ENCODE measurements around the gene CDCA7. TPM values are rescaled to one million over a fixed set of nuclear protein-coding genes. Genes with fewer than 3 reads are reported as not detected.

The CDCA7 gene
- total and polyA plus RNA-seq, 2 of the 13 experiments (the other 11 are each of a cell fraction or from before 2014, with no cell fraction given): 46.2 to 57.8 TPM

- intact Hi-C loops (cut with micrococcal nuclease; ENCODE audit: unreplicated experiment) (no loop called here), in situ Hi-C loops (cut with HindIII; ENCODE audit: extremely low pct_ligation_motif_present, low pct_unique_long_range_greater_than_20kb) (no loop called here)
- H3K4me1 ChIP-seq (ENCODE audit: insufficient read depth, low read length): no peaks in the 10 kb centered on the region
- ChIA-PET POLR2A (no interaction called here), CTCF (ENCODE audit: low intra/inter-chr PET ratio, low total read pairs) (no interaction called here)
- H3K4me2 ChIP-seq (ENCODE audit: low read depth, low read length): no peak overlapping the region
- no TSS peak for BruUV-seq (replicated peaks)
- H3K4me3 ChIP-seq (replicated peaks in 1 of 3; ENCODE audit: insufficient read depth in 1 of 3, low read depth in 2 of 3, low read length in 3 of 3): no peak overlapping the region
- peaks cover 3 to 10% of the 10 kb centered on the region in 2 experiments; a peak in 3 of 5 replicates for H3K27me3 ChIP-seq (ENCODE audit: control insufficient read depth in 1 of 2, insufficient read depth in 2 of 2, low read length in 2 of 2)
- no peak for TF ChIP-seq SOX13 (IDR thresholded peaks at IDR 0.05)
- TF ChIP-seq SOX13 (CRISPR knock-in tag; conservative IDR thresholded peaks at IDR 0.05 in 1 of 2, IDR thresholded peaks at IDR 0.05 in 1 of 2): peak in 1 of 2 experiments; percentile 30; a peak in 1 of 4 replicates
- TF ChIP-seq HOXA9 (CRISPR knock-in tag; IDR thresholded peaks at IDR 0.05; ENCODE audit: borderline replicate concordance): no peak
- 0 out of 2 replicates have a peak, but pooled peaks have one; percentile 19 for TF ChIP-seq SOX5 (CRISPR knock-in tag; IDR thresholded peaks at IDR 0.05; ENCODE audit: borderline replicate concordance)
- peak; percentile 49 for TF ChIP-seq CEBPG (CRISPR knock-in tag; IDR thresholded peaks at IDR 0.05)
- 0 out of 2 replicates have a peak, but pooled peaks have one; percentile 38 for TF ChIP-seq GATAD2A (CRISPR knock-in tag; IDR thresholded peaks at IDR 0.05)
- TF ChIP-seq PRPF4 (IDR thresholded peaks at IDR 0.05; ENCODE audit: low read depth, low read length, poor library complexity, severe bottlenecking): no peak
- 0 out of 2 replicates have a peak, but pooled peaks have one; percentile 9 for TF ChIP-seq PBX2 (CRISPR knock-in tag; IDR thresholded peaks at IDR 0.05)
- TF ChIP-seq CEBPB (IDR thresholded peaks at IDR 0.05; ENCODE audit: borderline replicate concordance, low read depth, low read length): peak; percentile 86
- TF ChIP-seq ZNF644 (CRISPR knock-in tag; IDR thresholded peaks at IDR 0.05; ENCODE audit: low read depth): peak; percentile 83
- 0 out of 2 replicates have a peak, but pooled peaks have one; percentile 23 for TF ChIP-seq ARID5B (CRISPR knock-in tag; IDR thresholded peaks at IDR 0.05)
- no peak for TF ChIP-seq TFDP1 (CRISPR knock-in tag; IDR thresholded peaks at IDR 0.05; ENCODE audit: borderline replicate concordance)
- TF ChIP-seq HMG20A (CRISPR knock-in tag; IDR thresholded peaks at IDR 0.05; ENCODE audit: borderline replicate concordance): peak; percentile 25; the same call in 1 of the 2 replicates
- TF ChIP-seq SOX6 (IDR thresholded peaks at IDR 0.05): no peak
- 0 out of 2 replicates have a peak, but pooled peaks have one; percentile 24 for TF ChIP-seq SOX6 (CRISPR knock-in tag; IDR thresholded peaks at IDR 0.05)
- H3K27ac ChIP-seq (ENCODE audit: extremely low read length, insufficient read depth, low read length): no peak overlapping the region
- H3K9ac ChIP-seq (ENCODE audit: insufficient read depth, low read depth, low read length): no peak overlapping the region
- H3K79me2 ChIP-seq (ENCODE audit: insufficient read depth, low read length): no peaks in the 10 kb centered on the region
- no peaks in the 10 kb centered on the region for H3K36me3 ChIP-seq (replicated peaks in 1 of 2; ENCODE audit: control insufficient read depth in 1 of 2, insufficient read depth in 2 of 2, low read length in 2 of 2)
- ATAC-seq (peak; percentile 67), FAIRE-seq (no peak), DNase-seq (ENCODE audit: low spot score) (peak; percentile 14)
- H3K9me3 ChIP-seq (ENCODE audit: low read length): no peaks in the 10 kb centered on the region
- no peaks in the 10 kb centered on the region for H4K20me1 ChIP-seq (ENCODE audit: insufficient read depth, low read length)
- WGBS (ENCODE audit: low lambda C conversion rate): 46% methylated on average over 5 of the region's 5 CpGs
- H2AFZ ChIP-seq (ENCODE audit: low read length): no peak overlapping the region
These were observed 35.4 kb downstream of the CDCA7 start for GRCh38 chr2:173390036-173390435.

Data from HepG2 (cell line).